ENCODE data around the gene CRACR2A. TPM values are rescaled to one million over a fixed set of nuclear protein-coding genes. Genes with fewer than 3 reads are reported as not detected.

CRACR2A gene
- total RNA-seq, 1 experiment from 2014 or later = not detected

GRCh38 chr12:3684449-3685051, 68.4 kb downstream of the CRACR2A start:
- DNase-seq (ENCODE audit: low spot score) = no peak

GRCh38 chr12:3683670-3684069, 69.2 kb downstream of the CRACR2A start:
- no peak for DNase-seq (ENCODE audit: low spot score)

GRCh38 chr12:3681595-3682061, 71.3 kb downstream of the CRACR2A start:
- no peak for DNase-seq (ENCODE audit: low spot score)

- no peak for DNase-seq (ENCODE audit: low spot score)
Measured at GRCh38 chr12:3680919-3681594, 71.9 kb downstream of the CRACR2A start.

- DNase-seq (ENCODE audit: low spot score) = no peak
Measured at GRCh38 chr12:3679831-3680230, 73.1 kb downstream of the CRACR2A start.

- no peak for DNase-seq (ENCODE audit: low spot score)
Measured at GRCh38 chr12:3677609-3678008, 75.3 kb downstream of the CRACR2A start.

GRCh38 chr12:3673981-3674708, 78.8 kb downstream of the CRACR2A start:
- no peak for DNase-seq (ENCODE audit: low spot score)

GRCh38 chr12:3672113-3672509, 80.8 kb downstream of the CRACR2A start:
- DNase-seq (ENCODE audit: low spot score) = no peak

GRCh38 chr12:3671330-3672112, 81.4 kb downstream of the CRACR2A start:
- no peak for DNase-seq (ENCODE audit: low spot score)

GRCh38 chr12:3670083-3670620, 82.8 kb downstream of the CRACR2A start:
- DNase-seq (ENCODE audit: low spot score) = no peak

- DNase-seq (ENCODE audit: low spot score) = no peak
Measured at GRCh38 chr12:3669594-3669993, 83.3 kb downstream of the CRACR2A start.

- DNase-seq (ENCODE audit: low spot score) = no peak
Measured at GRCh38 chr12:3668479-3669165, 84.3 kb downstream of the CRACR2A start.

- no peak for DNase-seq (ENCODE audit: low spot score)
Measured at GRCh38 chr12:3667485-3667884, 85.4 kb downstream of the CRACR2A start.

GRCh38 chr12:3666441-3666840, 86.5 kb downstream of the CRACR2A start:
- DNase-seq (ENCODE audit: low spot score) = no peak

- DNase-seq (ENCODE audit: low spot score) = no peak
Measured at GRCh38 chr12:3662521-3662921, 90.4 kb downstream of the CRACR2A start.

- no peak for DNase-seq (ENCODE audit: low spot score)
Measured at GRCh38 chr12:3661028-3661427, 91.9 kb downstream of the CRACR2A start.

GRCh38 chr12:3658327-3659163, 94.4 kb downstream of the CRACR2A start:
- no peak for DNase-seq (ENCODE audit: low spot score)

- DNase-seq (ENCODE audit: low spot score) = no peak
Measured at GRCh38 chr12:3656946-3657622, 95.8 kb downstream of the CRACR2A start.

GRCh38 chr12:3655328-3655900, 97.5 kb downstream of the CRACR2A start:
- peak; percentile 1 for DNase-seq (ENCODE audit: low spot score)

All from A172 (cell line).